Renal pelvis (tissue), 4 donors: Measurements from ENCODE around the gene FASTK. TPM values are rescaled to one million over a fixed set of nuclear protein-coding genes. Genes with fewer than 3 reads are reported as not detected.

Experiments used
- DNase-seq: peaks from one replicate; pipeline ENCODE4 v3.0.0-alpha.2; 2013
- polyA plus RNA-seq, 3 donors: library from polyadenylated mRNA; unstranded; fragments of 120-200 nt; gene quantifications; one replicate each; pipeline ENCODE4 v1.2.1, GENCODE V29; 2013; ENCODE audit not compliant: insufficient read length in 3 of 3

FASTK gene
- polyA plus RNA-seq, 3 donors, result 75.2 to 83.3 (median 79.1) TPM

DNA sequence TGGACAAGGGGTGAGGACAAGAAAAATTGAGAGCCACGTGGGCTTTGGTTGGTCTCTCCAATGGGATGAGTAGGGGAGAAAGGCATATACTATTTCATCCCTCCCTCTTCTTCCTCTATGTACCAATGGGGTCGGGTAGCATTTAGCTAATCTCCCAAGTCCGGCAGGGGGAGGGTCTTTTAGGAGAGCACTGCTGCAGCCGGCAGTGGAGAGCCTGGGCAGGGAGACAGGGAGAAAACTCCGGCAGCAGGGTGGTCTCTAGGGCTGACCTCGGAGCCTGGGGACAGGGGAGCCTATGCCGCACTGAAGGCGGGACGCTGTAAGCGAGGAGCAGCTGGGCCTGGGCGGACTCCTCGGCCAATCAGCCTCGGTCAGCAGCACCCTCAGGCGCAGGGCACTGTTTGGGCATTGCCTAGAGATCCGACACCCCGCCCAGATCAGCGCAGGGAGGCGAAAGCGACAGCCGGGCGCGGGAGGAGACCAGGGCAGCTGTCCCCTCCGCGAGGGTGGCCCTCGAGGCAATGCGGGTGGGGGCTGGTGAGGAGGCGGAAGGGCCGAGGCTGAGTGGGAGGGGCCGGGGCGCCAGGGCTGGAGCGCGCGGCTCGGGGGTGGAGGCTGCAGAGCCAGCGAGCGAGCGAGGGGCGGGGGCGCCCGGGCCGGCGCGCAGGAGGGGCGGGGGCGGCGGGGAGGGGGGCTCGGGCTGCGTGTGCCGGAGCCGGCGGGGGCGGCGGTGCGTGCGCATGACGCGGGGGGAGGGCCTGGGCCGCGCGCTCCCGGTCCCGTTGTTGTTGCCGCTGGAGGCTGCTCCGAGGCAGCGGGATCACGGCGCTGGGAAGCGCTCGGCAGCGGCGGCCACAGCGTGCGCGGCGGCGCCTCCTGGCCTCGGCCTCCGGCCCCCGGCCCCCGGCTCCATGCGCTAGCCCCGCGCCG, 5.3 kb upstream of the FASTK start, which contains the start of gene AGAP3:
Gene AGAP3, plus strand, starts transcription at position 785 of the 930 bp plus-strand sequence. CDS start 267 bp downstream, outside the sequence.
- peak; percentile 88 for DNase-seq

DNA sequence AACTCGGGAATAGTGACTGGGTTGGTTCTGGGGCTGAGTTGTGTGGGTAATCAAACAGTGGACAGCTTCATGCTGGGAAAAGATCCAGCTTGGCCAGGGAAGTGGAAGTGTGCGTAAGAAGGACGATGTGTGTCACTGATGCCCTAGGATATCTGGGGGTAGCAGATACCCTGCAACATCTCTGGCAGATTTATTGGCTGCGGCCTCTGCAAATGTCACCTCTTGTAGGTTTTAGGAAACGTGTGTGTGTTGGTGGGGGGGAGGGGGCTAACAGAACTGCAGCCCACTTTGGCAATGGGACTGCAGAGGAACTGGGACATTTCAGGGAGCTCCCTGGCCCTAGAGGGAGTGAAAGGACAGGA, 4.7 kb upstream of the FASTK start:
- no peak for DNase-seq

DNA sequence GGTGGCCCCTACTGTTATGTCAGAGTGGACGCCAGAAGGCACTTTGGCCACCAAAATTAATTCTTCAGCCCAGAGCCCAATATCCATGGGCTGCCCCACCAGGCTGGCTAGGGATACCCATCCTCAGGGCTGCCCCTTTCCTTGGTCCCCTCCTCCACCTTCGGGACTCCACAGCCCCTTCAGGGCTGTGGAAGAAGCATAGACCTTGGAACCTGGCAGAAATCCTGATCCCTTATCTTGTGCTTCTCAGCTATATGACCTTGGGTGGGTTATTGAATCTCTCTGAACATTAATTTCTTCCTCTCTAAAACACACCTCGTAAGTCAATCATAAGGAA, 3.2 kb upstream of the FASTK start:
- DNase-seq, result no peak

DNA sequence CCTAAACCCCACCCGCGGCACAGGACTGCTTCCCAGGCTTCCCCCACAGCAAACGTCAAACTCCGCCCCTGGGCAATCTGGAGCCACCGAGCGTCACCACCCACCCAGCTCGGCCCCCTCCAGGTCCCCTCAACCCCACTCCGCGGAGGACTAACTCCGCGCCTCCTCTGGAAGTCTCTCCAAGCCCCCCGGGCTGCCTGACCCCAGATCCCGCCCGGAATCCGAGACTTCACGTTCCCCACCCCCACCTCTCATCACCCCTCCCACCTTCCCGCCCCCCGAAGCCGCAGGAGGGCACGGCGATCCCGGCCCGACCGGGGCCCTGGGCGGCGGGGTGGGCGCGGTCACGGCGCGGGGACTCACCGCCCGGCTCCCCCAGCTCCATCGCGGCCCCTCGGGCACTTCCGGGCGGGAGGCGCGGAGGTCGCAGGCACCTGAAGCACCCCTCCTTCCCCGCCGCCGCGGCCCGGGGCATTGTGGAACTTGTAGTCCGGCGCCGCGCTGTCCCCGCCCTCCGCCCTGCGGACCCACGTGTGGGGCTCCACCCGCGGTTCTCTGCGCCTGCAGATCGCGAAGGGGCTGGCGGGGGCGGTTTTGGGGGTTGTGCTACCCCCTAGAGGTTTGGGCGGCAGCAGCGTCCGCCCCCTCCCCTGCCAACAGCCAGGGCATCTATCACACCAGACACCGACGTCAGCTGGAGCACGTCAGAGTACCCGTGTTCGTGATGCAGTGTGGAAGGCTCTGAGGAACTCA, 2.6 kb upstream of the FASTK start, which contains the start of gene TMUB1:
Gene TMUB1, minus strand, starts transcription at position 423 of the 753 bp plus-strand sequence. CDS start 930 bp downstream, outside the sequence.
- no peak for DNase-seq

DNA sequence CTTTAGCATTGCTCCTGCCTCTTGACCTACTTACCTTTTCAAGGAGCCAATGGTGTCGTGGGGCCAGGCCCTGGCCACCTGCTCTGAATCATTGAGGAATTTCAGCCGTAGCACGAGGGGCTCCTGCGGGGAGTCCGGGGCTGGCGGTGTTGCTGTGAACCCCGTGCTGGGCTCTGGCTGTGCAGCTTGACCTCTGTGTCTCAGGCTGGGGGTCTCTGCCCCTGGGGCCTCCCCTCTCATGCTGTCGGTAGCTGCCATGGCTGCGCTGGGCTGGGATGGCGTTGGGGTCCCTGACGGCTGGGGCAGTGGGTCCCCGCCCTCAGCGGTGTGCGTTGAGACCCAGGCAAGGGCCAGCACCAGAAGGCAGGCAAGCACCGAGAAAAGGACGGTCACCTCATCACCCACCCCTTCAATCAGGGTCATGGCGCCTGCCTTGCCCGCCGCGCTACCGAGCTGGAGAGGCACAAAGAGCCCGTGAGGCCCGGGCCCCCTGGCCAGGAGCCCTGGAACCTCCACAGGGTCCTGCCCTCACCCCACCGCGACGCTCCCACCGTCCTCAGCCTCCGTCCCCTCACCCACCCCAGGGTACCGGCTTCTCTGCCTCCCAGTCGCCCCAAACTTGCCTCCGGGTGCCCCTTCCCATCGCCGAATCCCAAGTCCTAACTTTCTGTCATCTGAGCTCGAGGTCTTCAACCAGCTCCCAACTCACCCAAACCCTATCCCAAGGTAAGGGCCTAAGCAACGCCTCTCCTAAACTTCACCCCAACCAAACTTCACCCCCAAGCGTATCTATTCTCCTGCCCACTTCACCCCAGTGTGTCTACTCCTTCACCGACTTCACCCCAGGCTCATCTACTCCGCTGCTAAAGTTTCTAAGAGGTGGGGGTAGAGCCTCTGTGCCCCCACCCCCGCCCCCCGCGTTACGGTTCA, 1.8 kb upstream of the FASTK start:
- no peak for DNase-seq

DNA sequence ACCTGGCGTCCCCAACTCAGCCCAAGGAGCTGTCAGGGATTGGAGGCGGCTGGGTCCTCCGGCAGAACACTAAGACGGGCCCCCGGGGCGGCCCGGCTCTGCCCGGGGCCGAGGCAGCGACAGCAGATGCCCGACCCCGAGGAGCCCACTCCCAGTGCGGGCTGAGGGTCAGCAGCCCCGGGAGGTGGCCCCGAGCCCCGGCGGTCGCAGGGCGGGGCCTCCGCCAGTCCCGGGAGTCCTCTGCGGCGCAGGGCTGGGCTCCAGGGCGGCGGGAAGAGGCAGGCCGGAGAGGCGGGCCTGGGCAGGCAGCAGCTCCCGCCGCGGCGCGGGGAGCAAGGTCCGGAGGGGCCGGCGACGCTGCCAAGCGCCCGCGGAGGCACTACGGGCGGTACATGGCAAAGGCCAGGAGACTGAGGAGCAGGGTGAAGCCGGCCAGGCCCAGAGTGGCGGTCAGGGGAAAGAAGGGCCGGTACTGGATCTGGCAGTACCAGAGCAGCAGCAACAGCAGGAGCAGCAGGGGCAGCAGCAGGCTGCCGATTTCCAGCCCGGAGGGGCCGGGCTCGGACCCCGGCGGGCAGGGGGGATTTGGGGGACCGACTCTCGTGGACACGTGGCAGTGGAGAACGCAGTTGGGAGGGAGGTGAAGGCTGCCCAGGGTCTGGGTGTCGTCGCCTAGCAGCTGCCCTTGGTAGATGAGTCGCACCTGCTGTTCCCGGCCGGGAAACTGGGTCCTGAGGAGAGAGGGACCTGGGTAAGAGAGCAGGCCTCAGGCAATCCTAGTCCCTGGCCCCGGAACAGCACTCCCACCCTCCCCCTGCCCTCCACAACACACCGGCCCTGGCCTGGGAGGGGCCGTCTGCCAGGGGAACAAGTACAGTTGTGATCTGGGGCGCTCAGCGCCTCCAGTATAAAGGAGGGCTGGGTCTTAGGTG, 827 bp upstream of the FASTK start:
- DNase-seq, result no peak

DNA sequence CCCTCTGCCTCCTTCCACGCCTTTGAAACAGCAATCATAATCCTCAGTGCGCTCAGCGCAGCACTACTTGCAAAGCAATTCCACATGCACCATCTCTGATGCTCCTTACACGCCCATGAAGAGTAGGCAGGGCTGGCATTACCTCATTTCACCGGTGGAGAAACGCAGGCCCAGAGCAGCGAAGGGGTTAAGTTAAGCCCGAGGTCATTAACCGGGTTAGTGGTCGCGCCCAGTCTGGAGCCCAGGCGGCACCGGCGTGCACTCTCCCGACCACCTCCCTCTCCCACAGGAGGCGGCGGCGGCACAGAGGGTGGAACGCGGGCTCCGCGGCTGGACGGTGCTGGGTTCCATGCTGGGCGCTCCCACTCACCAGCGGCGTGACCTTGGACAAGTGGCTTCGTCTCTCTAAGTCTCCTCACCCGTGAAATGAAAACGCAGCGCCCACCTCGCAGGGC, 515 bp downstream of the FASTK start:
- DNase-seq, result no peak

DNA sequence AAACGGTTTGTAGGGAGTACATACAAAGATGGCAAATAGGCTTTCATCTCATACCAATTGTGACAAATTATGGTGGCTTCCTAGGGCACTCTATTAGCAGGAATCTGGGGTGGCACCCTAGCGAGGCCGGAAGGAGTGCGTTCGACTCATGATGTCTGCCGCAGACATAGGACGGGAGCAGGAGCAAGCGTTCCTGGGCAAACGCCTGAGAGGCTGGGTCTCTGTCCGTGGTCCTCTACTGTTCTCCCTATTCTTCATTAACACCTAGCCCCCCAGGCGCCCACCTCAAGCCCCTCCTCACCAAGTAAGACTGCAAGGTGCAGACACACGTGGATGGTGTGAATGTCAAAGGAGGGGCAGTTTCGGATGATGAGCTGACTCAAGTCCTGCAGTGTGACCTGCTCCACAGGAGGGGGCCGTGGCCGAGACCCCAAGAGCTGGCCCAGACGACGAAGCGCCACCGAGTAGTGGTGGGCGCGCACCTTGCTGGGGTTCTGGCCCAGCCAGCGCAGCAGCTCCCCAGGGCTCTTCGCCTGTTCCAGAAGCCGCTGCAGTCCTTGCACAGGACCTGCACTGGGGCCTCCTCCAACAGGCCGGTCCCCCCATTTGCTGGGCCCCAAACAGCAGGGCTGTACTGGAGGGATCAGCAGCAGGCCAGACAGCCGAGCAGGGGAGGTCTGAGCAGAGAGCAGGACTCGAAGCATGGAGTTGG, 1.3 kb downstream of the FASTK start:
- no peak for DNase-seq

DNA sequence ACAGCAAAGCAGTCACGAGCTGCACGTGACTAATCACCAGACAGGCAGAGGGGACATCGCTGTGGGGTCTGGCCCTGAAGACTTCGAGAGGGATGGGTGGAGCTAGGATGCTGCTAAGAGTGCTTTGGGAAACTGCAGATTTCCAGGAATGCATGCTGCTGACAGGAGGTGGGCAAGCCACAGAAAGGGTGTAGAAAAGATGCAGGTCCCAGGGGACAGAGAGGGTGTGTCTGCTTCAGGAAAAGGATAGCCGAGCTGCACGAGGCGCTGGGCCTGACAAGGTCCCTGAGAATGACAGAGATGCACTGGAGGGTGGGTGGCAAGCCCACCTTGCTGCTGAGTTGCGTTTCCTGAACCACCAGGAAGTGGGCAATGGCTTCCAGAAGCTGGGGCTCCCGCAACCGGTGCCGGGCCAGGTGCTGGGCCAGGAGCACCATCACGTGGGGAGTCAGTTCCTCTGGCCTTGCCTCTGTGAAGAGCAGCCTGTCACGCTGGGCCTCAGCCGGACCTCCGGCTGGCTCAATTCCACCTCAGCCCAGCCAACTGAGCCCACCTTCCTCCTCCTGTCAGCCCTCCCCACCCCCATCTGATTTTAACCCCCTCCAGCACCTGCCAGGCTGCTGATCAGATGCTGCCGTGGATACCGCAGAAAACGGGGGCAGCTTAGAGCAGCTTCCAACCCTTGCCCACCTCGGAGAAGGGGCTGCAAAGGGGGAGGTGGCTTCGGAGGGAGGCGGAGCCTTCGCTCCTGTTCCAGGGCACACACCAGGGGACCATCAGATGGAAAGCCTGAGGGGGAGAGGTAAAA, 2.2 kb downstream of the FASTK start:
- no peak for DNase-seq

DNA sequence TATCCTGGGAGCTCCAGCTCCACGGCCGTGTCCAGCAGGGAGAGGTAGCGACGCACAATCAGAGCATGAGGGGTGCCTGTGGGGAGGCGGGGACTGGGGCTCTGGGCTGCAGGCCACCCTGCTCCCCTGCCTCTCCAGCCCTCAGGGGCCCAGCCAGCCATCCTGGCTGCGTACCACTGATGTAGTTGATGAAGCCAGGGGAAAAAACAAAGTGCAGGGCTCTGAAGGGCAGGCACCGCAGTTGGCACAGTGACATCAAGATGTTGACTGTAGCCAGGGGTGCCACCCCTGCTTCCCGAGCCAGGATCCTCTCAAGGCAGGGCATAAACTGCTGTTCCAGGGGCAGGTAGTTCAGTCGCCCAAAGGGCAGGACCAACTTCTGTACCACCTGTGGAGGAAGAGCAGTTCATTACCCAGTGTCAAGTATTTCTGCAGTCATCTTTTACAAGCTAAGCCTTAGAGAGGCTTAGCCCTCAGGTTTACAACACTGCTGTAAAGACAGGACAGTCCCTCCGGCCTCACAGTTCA, 2.8 kb downstream of the FASTK start:
- DNase-seq, result no peak

DNA sequence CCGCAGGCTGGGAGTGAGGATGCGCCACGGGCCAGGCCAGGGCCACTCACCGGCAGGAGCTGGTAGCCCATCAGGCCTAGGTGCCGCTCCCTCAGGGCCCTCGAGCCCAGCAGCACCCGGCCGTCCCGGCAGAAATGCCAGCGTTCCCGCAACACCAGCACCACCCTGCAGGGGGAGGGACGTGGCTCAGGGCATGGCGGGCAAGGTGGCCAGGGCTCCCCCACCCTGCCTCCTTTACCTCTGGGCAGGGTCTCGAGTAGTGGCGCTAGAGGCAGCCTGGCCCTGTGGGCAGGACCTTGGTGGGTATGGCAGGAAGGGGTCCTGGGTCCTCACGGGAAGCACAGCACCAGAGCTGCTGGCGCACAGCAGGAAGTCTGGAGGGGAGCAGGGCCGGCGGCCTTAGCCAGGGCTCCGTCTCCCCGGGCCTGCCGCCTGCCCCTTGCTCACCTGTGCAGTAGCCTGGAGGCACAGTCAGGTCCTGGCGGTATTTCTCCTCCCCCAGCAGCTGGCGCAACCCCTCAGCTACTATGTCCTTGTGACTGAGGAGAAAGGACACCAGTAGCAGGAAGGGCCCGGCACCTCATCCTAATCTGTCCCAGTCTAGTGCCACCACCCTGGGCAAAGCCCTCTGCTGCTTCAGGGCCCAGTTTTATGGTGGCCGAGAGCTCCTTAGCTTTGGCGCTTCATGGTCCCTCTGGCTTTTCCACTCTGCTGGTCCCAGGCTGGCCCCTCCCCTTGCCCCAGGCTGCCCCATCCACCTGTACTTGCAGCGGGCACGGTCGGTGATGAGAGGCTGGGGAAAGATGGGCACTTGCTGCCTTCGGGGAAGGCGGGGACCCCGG, 3.5 kb downstream of the FASTK start:
- DNase-seq, result no peak

DNA sequence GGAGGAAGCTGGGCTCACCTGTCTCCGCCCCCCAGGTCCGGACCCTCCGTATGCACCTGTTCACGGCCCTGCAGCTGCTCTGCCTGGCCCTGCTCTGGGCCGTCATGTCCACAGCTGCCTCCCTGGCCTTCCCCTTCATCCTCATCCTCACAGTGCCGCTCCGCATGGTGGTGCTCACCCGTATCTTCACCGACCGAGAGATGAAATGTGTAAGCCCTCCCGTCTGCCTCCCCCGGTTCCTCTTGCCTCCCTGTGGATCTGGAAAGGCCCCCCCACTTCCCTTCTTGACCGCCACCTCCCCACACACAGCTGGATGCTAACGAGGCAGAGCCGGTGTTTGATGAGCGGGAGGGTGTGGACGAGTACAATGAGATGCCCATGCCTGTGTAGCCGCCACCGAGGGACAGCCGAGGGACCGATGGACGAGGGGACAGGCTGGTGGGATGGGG, 4.6 kb downstream of the FASTK start:
- no peak for DNase-seq

DNA sequence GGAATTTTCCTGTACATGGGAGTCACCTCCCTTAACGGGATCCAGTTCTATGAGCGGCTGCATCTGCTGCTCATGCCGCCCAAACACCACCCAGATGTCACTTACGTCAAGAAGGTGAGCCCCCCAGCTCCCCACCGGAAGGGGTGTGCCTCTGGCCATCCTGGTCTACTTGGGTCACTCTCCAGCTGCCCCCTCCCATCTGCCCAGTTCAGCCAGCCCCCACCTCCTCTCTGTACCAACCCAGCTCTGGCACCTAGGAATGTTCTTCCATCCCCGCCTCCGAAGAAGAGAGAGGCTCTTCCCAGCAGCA, 5.0 kb downstream of the FASTK start:
- no peak for DNase-seq

DNA sequence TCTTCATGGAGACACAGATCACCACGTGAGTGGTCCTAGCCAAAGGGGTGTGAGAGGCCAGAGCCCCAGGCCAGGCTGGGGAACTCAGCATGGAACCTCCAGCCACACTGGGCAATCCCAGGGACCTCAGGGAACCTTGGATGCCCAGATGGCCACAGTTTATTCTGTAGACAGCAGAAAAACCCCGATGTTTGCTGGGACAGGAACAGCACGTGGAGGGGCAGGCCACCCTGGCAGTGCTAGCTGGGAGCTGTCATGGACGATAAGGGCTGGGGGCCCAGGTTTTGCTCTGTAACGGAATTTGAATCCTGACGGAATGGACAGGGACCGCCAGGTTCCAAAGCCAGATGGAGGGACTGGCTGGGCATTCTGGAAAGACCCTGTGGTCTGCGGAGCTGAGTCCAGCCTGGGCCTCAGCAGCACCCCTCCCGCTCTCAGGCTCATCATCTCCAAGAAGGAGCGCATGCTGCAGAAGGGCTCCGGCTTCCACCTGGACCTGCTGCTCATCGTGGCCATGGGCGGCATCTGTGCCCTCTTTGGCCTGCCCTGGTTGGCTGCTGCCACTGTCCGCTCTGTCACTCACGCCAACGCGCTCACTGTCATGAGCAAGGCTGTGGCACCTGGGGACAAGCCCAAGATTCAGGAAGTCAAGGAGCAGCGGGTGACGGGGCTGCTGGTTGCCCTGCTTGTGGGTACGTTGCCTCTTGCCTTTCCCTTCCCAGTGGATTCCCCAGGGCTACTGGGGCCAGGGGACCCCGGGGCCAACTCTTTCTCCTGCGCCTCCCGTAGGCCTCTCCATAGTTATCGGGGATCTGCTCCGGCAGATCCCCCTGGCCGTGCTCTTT, 5.6 kb downstream of the FASTK start:
- DNase-seq, result no peak

DNA sequence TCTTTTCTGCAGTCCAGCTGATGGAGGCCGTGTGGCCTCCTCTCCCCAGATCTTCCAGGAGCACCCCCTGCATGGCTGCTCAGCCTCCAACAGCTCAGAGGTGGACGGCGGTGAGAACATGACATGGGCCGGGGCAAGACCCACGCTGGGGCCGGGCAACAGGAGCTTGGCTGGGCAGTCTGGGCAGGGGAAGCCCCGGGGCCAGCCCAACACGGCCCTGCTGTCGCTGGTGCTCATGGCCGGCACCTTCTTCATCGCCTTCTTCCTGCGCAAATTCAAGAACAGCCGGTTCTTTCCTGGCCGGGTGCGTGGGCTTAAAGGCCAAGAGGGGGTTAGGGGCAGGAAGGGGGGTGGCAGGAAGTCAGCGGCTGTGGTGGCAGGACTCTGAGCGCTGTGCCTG, 6.6 kb downstream of the FASTK start:
- no peak for DNase-seq

DNA sequence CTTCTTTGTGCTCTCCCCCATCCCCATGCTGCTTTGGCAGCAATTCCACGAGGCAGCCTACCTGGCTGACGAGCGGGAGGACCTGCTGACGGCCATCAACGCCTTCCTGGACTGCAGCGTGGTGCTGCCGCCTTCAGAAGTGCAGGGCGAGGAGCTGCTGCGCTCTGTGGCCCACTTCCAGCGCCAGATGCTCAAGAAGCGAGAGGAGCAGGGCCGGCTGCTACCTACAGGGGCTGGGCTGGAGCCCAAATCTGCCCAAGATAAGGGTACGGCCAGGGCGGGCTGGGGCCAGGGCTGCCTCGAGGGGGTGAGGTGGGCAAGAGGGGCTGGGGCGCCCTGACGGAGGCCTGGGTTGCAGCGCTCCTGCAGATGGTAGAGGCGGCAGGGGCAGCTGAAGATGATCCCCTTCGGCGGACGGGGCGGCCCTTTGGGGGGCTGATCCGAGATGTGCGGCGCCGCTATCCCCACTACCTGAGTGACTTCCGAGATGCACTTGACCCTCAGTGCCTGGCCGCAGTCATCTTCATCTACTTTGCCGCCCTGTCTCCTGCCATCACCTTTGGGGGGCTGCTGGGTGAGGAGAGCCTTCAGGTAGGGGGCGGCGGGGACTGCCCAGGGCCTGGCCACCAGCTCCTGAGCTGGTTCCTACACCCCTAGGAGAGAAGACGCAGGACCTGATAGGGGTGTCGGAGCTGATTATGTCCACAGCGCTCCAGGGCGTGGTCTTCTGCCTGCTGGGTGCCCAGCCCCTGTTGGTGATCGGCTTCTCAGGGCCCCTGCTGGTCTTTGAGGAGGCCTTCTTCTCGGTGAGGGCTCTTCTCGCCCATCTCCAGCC, 9.4 kb downstream of the FASTK start:
- no peak for DNase-seq
